Testis (tissue), 2 donors: ENCODE results near the gene COBL.

ENCODE experiments used
- CTCF ChIP-seq, 3 experiments: fragments of 450-650 bp in 2 of 3; fragments of 200-600 bp in 1 of 3; sonication (generic) in 1 of 3; IDR thresholded peaks; one replicate each; pipeline ENCODE4 v1.5.1; 2016 to 2019; ENCODE audit warnings: antibody characterized with exemption in 3 of 3, mild to moderate bottlenecking in 2 of 3, moderate library complexity in 1 of 3
- POLR2A ChIP-seq: fragments of 450-650 bp; IDR thresholded peaks from one replicate; pipeline ENCODE4 v1.6.1; 2017; ENCODE audit warnings: antibody characterized with exemption, mild to moderate bottlenecking, moderate library complexity

GRCh38 chr7:51366172-51366728 lies 49.6 kb upstream of the COBL start:
- TF ChIP-seq CTCF (IDR thresholded peaks at IDR 0.05) (no peak), POLR2A (no peak)
